ENCODE results near the gene EFCAB6.

- TF ChIP-seq, protein P1, sequence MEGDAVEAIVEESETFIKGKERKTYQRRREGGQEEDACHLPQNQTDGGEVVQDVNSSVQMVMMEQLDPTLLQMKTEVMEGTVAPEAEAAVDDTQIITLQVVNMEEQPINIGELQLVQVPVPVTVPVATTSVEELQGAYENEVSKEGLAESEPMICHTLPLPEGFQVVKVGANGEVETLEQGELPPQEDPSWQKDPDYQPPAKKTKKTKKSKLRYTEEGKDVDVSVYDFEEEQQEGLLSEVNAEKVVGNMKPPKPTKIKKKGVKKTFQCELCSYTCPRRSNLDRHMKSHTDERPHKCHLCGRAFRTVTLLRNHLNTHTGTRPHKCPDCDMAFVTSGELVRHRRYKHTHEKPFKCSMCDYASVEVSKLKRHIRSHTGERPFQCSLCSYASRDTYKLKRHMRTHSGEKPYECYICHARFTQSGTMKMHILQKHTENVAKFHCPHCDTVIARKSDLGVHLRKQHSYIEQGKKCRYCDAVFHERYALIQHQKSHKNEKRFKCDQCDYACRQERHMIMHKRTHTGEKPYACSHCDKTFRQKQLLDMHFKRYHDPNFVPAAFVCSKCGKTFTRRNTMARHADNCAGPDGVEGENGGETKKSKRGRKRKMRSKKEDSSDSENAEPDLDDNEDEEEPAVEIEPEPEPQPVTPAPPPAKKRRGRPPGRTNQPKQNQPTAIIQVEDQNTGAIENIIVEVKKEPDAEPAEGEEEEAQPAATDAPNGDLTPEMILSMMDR (IDR thresholded peaks at IDR 0.05): no peak
- TF ChIP-seq POLR2AphosphoS5 (IDR thresholded peaks at IDR 0.05): no peak
Measured at GRCh38 chr22:43750751-43751150, 61.4 kb downstream of the EFCAB6 start.

All from breast epithelium (tissue), 3 donors.